CD4-positive, alpha-beta T cell treated with Interleukin-10 for 1 hour (primary cell): ENCODE results near the gene ADGRV1.
"Not testable (repeated sequence)": the region's sequence is repeated elsewhere in the genome, so short reads cannot be mapped to it uniquely, and the experiment has no call there.

Experiments used
- DNase-seq: peaks from one replicate; pipeline ENCODE4 v3.0.0-alpha.2; 2020

ADGRV1 gene

GRCh38 chr5:91042247-91042935 is 483.8 kb downstream of the ADGRV1 start:
- no peak for DNase-seq

DNA sequence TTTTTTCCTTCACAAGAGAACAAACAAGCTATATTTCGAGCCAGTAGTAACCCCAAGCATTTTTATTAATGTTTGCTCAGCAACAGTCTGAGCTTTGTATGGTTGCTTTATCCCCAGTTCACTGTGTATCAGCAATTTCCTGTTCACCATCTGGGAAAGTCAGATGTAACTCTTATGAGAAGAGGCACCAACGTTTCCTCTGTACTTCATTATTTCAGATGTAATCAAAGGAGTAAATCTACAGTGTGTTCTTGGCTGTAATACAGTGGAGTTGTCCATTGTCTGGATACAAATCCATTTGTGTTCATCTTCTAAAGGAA is 484.3 kb downstream of the ADGRV1 start:
- no peak for DNase-seq

DNA sequence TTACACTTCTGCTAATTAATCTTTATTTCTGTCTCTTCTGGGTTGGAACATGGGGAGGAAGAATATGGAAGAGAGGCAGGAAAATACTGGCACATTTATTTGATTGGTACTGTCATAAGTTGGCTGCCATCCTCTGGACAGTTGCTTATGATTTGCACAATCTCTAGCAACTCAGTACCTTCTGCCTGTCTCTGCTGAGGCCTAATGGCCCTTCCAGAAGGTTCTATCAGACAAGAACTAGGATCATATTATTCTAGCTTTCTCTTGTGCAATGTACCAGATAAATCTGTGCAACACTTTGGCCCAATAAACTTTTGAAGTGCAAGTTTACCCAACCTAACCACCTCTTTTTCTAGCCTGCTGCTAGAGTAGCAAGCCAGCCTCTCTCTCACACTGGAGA is 489.5 kb downstream of the ADGRV1 start:
- no peak for DNase-seq

- no peak for DNase-seq
Measured at GRCh38 chr5:91049112-91049511, 490.5 kb downstream of the ADGRV1 start.

GRCh38 chr5:91049800-91050199 is 491.2 kb downstream of the ADGRV1 start:
- no peak for DNase-seq

- DNase-seq = not testable (repeated sequence)
Measured at GRCh38 chr5:91052411-91052810, 493.8 kb downstream of the ADGRV1 start.

- DNase-seq = no peak
Measured at GRCh38 chr5:91052977-91053740, 494.6 kb downstream of the ADGRV1 start.

GRCh38 chr5:91053741-91054025 is 495.1 kb downstream of the ADGRV1 start:
- no peak for DNase-seq

- no peak for DNase-seq
Measured at GRCh38 chr5:91058155-91058554, 499.6 kb downstream of the ADGRV1 start.

DNA sequence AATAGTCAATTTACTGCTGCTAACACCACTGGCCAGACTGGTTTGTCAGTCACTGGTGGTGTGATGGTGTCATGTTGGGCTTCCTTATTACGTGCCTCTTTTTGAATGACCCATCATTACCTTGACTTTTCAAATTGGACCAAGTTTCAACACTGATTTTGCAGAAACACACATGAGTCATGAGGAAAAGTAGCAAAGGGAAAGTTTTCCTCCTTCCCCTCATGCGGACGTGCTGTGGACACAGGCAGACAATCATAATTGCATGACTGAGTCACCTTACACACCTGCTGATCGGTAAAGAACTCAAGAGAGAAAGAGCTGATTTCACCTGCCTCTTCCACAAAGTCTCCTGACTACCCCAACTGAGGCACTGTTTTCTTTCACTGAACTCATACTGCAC is 500.0 kb downstream of the ADGRV1 start:
- no peak for DNase-seq

DNA sequence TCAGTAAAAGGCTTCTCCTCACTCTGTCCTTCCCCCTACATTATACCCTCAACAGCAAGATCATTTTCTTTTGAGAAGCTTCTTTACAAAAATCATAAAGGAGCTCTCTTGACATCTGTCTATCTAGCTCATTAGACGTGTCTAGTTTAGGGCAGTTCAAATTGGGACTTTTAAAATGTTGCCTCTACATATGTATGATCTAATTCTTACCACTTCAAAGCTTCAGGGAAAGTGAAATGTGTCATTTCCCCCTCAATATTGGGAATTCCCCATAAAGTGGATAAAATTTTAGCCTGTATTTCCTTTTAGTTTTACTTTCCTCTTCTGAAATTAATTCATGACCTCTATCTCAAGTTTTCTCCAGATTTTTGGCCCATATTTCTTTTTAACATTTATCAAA is 500.8 kb downstream of the ADGRV1 start:
- DNase-seq = no peak

DNA sequence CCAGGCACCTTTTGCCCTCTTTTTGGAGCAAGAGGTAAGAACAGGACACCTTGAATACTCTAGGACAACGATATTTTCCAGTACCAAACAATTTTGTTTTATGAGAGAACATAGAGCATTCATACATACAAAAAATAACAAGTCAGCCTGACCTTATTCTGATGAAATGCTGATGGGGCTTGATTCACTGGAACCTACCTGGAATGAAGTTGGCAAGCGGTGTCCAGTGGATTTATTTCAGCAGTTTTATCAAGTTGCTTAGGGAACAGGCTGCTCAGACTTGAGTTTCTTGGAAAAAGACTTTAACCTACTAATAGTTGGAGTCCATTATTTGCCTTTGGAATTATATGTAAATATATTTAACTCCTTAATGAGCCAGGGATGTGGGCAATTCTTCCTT is 502.5 kb downstream of the ADGRV1 start:
- DNase-seq = no peak

DNA sequence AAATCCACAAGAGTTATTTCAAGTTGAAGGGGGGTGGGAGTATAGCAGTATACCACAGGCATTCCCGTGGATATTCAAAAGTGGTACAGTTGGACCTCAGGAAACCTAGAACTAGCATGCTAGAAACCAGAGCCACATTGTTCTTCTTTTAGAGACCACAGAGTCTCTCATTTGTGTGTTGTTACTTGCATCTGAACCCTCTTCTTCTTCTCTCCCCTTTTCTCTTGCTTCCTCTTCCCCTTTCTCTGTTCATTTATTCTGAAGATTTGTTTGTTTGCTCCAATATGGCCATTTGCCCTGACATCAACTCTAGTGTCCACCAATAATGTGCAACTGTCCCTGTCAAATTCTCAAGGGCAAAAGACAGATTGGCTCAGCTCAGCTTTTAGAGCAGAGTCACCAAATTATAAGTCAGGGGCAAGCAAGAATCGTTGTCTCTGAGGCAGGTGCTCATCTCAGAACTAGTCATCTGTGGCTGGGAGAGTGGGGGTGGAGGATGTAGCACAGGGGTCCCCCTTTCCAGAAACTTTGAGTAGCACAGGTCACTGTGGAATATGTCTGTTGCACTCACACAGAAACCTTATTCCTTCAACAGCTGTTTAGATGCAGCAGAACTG is 503.5 kb downstream of the ADGRV1 start:
- no peak for DNase-seq

- DNase-seq = not testable (repeated sequence)
Measured at GRCh38 chr5:91063098-91063690, 504.6 kb downstream of the ADGRV1 start.

DNA sequence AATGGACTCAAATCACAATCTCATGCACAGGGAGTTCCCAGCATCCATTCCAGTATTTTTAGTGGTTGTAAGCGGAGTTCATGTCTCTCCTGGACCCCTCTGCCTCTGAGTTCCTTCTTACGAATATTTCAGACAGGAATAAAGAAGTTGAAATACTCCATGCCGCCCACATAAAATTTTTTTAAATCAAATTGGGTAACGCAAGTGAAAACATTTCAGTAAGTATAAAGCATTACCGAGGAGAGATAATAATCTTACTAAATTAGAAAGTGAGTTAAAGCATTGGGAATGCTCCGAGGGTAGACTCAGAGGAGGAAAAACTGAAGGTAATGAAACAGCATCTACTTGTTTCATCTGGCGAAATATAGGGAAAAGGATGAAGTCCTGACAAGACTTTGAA is 506.9 kb downstream of the ADGRV1 start:
- DNase-seq = no peak

DNA sequence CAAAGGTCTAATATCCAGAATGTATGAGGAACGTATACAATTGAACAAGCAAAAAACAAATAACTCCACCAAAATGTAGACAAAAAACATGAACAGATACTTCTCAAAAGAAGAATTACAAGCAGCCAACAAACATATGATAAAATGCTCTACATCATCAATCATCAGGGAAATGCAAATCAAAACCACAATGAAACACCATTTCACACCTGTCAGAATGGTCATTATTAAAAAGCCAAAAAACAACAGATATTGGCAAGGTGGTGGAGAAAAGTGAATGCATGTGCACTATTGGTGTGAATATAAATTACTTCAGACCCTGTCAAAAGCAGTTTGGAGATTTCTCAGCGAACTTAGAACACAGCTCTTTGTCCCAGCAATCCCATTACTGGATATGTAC is 510.8 kb downstream of the ADGRV1 start:
- DNase-seq = no peak

DNA sequence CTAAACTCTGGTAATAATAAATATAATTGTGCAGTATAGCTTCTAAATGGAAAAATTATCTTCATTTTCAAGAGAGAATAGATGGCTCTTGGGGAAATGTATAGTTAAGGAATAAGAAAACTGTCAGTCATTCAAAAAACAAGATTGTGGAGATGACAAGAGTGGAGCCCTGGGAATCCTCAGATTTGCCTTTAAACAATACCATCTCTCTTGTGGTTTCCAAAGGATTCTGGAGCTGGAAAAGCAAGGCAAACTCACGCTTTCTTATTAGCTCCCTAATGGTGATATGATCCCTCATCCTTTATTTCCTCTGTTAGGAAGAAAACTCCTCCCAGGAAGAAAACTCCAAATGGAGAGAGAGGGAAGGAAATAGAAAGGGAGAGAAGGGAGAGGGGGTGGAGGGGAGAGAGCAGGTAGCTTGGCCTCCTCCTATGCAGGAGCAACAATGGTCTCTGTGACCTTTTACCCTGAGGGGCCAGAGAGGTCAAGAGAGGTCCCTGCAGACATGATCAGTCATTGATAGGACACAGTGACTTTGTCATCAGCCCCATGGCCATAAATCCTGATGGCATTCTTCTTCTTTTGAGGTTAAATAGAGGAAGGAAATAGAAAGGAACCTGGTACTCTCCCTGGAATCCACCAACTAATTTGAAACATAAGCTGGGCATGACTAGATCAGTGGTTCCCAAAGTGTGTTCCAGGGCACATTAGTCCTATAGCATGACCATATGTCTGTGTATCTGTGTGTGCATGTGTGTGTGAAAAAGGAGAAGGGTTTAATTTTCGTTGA is 512.4 kb downstream of the ADGRV1 start:
- no peak for DNase-seq

GRCh38 chr5:91072881-91073280 is 514.3 kb downstream of the ADGRV1 start:
- DNase-seq = no peak

DNA sequence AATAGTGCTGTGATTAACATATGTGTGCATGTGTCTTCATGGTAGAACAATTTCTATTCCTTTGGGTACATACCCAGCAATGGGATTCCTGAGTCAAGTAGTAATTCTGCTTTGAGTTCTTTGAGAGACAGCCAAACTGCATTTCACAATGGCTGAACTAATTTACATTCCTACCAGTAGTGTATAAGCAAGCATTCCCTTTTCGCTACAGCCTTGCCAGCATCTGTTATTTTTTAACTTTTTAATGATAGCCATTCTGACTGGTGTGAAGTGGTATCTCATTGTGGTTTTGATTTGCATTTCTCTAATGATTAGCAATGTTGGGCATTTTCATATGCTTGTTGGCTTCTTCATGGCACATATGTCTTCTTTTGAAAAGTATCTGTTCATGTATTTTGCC is 516.0 kb downstream of the ADGRV1 start:
- no peak for DNase-seq

- DNase-seq = no peak
Measured at GRCh38 chr5:91076138-91076537, 517.5 kb downstream of the ADGRV1 start.

- no peak for DNase-seq
Measured at GRCh38 chr5:91077623-91078022, 519.0 kb downstream of the ADGRV1 start.

DNA sequence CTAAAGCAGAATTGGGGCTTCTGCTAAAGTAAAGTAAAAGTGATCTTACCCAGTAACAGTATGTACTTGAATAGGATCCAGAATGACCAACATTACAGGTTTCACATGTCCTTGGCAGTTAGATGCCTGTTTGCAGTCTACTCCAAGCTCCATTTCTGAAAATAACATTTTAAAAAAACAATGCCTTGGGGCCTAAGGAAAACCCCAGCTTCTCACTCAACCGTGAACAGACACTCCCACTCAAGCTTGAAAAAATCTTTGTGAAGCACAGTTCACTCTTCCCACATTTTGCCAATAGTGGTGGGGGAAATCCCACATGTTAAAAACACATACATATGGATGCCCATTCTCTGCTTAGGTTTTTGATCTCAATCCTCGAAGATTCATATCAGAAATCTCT is 520.4 kb downstream of the ADGRV1 start:
- no peak for DNase-seq

DNA sequence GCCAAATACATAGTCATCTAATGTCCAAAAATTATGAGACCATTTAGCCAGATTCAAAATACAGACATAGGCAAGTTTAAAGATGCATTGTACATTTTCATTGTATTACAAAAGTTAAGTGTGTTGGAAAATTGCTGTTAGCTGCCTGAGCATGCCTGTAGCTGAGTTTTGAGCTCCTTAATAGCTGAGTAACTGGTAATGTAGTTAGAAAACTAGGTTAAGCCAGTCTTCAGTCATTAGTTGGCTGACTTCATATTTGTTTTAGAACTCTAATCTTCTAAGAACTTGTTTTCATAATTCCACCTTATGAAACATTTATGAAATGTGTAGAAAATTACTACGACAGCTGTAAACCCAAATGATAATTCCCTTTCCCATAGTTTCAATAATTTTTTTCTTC is 531.2 kb downstream of the ADGRV1 start:
- no peak for DNase-seq
